Sigmoid colon (tissue), 7 donors: ENCODE results near the gene CCDC188. TPM values are rescaled to one million over a fixed set of nuclear protein-coding genes. Genes with fewer than 3 reads are reported as not detected.
A peak's percentile ranks its signal among the peaks of the same experiment; 100 is the strongest.

Source experiments
- DNase-seq: peaks from one replicate; pipeline ENCODE4 v3.0.0-alpha.2; 2019
- H3K27ac ChIP-seq, 4 donors: fragments of 200-600 bp; sonication (generic); one replicate each; pipeline ENCODE4 v1.5.1; 2016 to 2019; ENCODE audit warnings: mild to moderate bottlenecking in 1 of 4
- H3K27me3 ChIP-seq, 3 donors: fragments of 200-600 bp; sonication (generic); one replicate each; pipeline ENCODE4 v1.5.1; 2019; ENCODE audit warnings: mild to moderate bottlenecking in 1 of 3
- H3K36me3 ChIP-seq, 4 donors: fragments of 200-600 bp; sonication (generic); one replicate each; pipeline ENCODE4 v1.5.1; 2016 to 2019
- H3K4me1 ChIP-seq, 4 donors: fragments of 200-600 bp; sonication (generic); one replicate each; pipeline ENCODE4 v1.5.1; 2017 to 2019
- H3K4me3 ChIP-seq, 4 donors: fragments of 200-600 bp; sonication (generic); one replicate each; pipeline ENCODE4 v1.5.1; 2017 to 2019; ENCODE audit warnings: mild to moderate bottlenecking in 2 of 4, moderate library complexity in 1 of 4
- H3K9me3 ChIP-seq, 4 donors: fragments of 200-600 bp in 3 of 4; sonication (generic) in 3 of 4; one replicate each; pipeline versions ENCODE4 v1.5.1 to v1.6.1; 2013 to 2019
- CTCF ChIP-seq, 4 experiments: fragments of 450-650 bp in 3 of 4; fragments of 200-600 bp in 1 of 4; IDR thresholded peaks; one replicate each; pipeline ENCODE4 v1.5.1; 2016 to 2019; ENCODE audit warnings: antibody characterized with exemption in 4 of 4, mild to moderate bottlenecking in 3 of 4, moderate library complexity in 2 of 4
- EP300 ChIP-seq, 4 donors: sonication (generic); formaldehyde crosslinking; IDR thresholded peaks; one replicate each; pipeline ENCODE4 v1.6.1; 2017; ENCODE audit warnings: antibody characterized with exemption in 4 of 4
- POLR2A ChIP-seq, 2 donors: fragments of 450-650 bp; IDR thresholded peaks; one replicate each; pipeline ENCODE4 v1.6.1; 2016; ENCODE audit warnings: antibody characterized with exemption in 2 of 2, mild to moderate bottlenecking in 2 of 2, moderate library complexity in 2 of 2
- POLR2AphosphoS5 ChIP-seq, 4 donors: sonication (generic); formaldehyde crosslinking; IDR thresholded peaks; one replicate each; pipeline ENCODE4 v1.6.1; 2017; ENCODE audit warnings: antibody characterized with exemption in 4 of 4
- WGBS, 2 donors: extraction: QIAGEN DNeasy Blood & Tissue Kit; methylation state at CpG; one replicate each; pipeline ENCODE4 v1.1.7; 2013; 5-methylcytosine and 5-hydroxymethylcytosine counted together
- intact Hi-C: fragments of 100-400 bp; cut with DNase I; formaldehyde crosslinking; loops from one replicate; pipeline ENCODE4 v1.15.1; 2023
- polyA plus RNA-seq, 3 donors: library from polyadenylated mRNA; stranded (reverse); fragments of 200-250 nt; gene quantifications; one replicate each; pipeline ENCODE4 v1.2.3, GENCODE V29; 2013
- total RNA-seq, 4 donors: library from RNA; depleted of rRNA; stranded (reverse); fragments of >200 nt; gene quantifications; one replicate each; pipeline ENCODE4 v1.1.0, GENCODE V29; 2016
- donor health status: healthy with polysubstance abuse.
- donor health status: Bipolar disorder and iron deficiency.
- donor health status: healthy.

Gene CCDC188
- total and polyA plus RNA-seq, 7 donors: 0.41 to 1.1 TPM; not detected in 5

GRCh38 chr22:20137671-20138416, 13.0 kb downstream of the CCDC188 start:
- no peak for DNase-seq
- Histone ChIP-seq H3K4me1 (peaks cover 0 to 59% (median 54%) of the 10 kb centered on the region in 4 donors), H3K4me3 (peak overlapping the region in 1 of 4 donors; percentile 15), H3K36me3 (peaks cover 0 to 16% (median 0%) of the 10 kb centered on the region in 4 donors), H3K27ac (peak overlapping the region; percentile 14 to 42 (median 34)), H3K9me3 (no peaks in the 10 kb centered on the region), H3K27me3 (no peaks in the 10 kb centered on the region)
- 39 to 47% methylated on average over 26 of the region's 26 CpGs for WGBS, 2 donors
- intact Hi-C loops: loop anchor here (10.0 kb wide), 1 partner anchor 283 kb away; the partner anchor contains the start of genes GNB1L and RTL10
- TF ChIP-seq EP300 (IDR thresholded peaks at IDR 0.05) (no peak), POLR2AphosphoS5 (IDR thresholded peaks at IDR 0.05) (no peak), POLR2A (IDR thresholded peaks at IDR 0.05) (no peak), CTCF (IDR thresholded peaks at IDR 0.05) (no peak)

GRCh38 chr22:20137113-20137512, 13.7 kb downstream of the CCDC188 start:
- peaks cover 0 to 67% (median 62%) of the 10 kb centered on the region in 4 donors for H3K4me1 ChIP-seq
- WGBS, 2 donors: 86 to 88% methylated on average over 13 of the region's 13 CpGs
- H3K36me3 ChIP-seq: peaks cover 0 to 14% (median 0%) of the 10 kb centered on the region in 4 donors
- H3K4me3 ChIP-seq: no peak overlapping the region
- no peak for DNase-seq
- TF ChIP-seq CTCF (IDR thresholded peaks at IDR 0.05) (no peak), POLR2A (IDR thresholded peaks at IDR 0.05) (no peak), POLR2AphosphoS5 (IDR thresholded peaks at IDR 0.05) (no peak), EP300 (IDR thresholded peaks at IDR 0.05) (no peak)
- H3K27me3 ChIP-seq: no peaks in the 10 kb centered on the region
- intact Hi-C loops: loop anchor here (10.0 kb wide), 1 partner anchor 282 kb away; the partner anchor contains the start of genes GNB1L and RTL10
- H3K27ac ChIP-seq: peak overlapping the region in 2 of 4 donors; percentile 28 to 39
- no peaks in the 10 kb centered on the region for H3K9me3 ChIP-seq

- intact Hi-C loops: loop anchor here (10.0 kb wide), 1 partner anchor 282 kb away; the partner anchor contains the start of genes GNB1L and RTL10
- WGBS, 2 donors: 97% methylated on average over 5 of the region's 5 CpGs
- Histone ChIP-seq H3K9me3 (no peaks in the 10 kb centered on the region), H3K4me1 (peaks cover 0 to 67% (median 62%) of the 10 kb centered on the region in 4 donors), H3K27me3 (no peaks in the 10 kb centered on the region), H3K4me3 (no peak overlapping the region), H3K27ac (no peak overlapping the region), H3K36me3 (peaks cover 0 to 14% (median 0%) of the 10 kb centered on the region in 4 donors)
- TF ChIP-seq EP300 (IDR thresholded peaks at IDR 0.05): no peak
- no peak for TF ChIP-seq POLR2AphosphoS5 (IDR thresholded peaks at IDR 0.05)
- no peak for TF ChIP-seq POLR2A (IDR thresholded peaks at IDR 0.05)
- TF ChIP-seq CTCF (IDR thresholded peaks at IDR 0.05): no peak
- DNase-seq: no peak
Measured at GRCh38 chr22:20136603-20136873, 14.3 kb downstream of the CCDC188 start.

- TF ChIP-seq EP300 (IDR thresholded peaks at IDR 0.05) (no peak), POLR2A (IDR thresholded peaks at IDR 0.05) (no peak), CTCF (IDR thresholded peaks at IDR 0.05) (no peak), POLR2AphosphoS5 (IDR thresholded peaks at IDR 0.05) (no peak)
- no peak for DNase-seq
- Histone ChIP-seq H3K4me3 (no peak overlapping the region), H3K27me3 (no peaks in the 10 kb centered on the region), H3K36me3 (peaks cover 0 to 14% (median 0%) of the 10 kb centered on the region in 4 donors), H3K4me1 (peaks cover 0 to 67% (median 62%) of the 10 kb centered on the region in 4 donors), H3K9me3 (no peaks in the 10 kb centered on the region), H3K27ac (no peak overlapping the region)
- WGBS, 2 donors: 86 to 89% methylated on average over 25 of the region's 25 CpGs
- intact Hi-C loops: loop anchor here (10.0 kb wide), 1 partner anchor 281 kb away; the partner anchor contains the start of genes GNB1L and RTL10
Measured at GRCh38 chr22:20135806-20136602, 14.9 kb downstream of the CCDC188 start.
